RKO (cell line): ENCODE measurements around the gene TAS1R3.
"Not testable (repeated sequence)": the region's sequence is repeated elsewhere in the genome, so short reads cannot be mapped to it uniquely, and the experiment has no call there.

Experiments used
- DNase-seq: peaks from one replicate; pipeline ENCODE4 v3.0.0-alpha.2; 2016; ENCODE audit warnings: low spot score

Gene TAS1R3

DNA sequence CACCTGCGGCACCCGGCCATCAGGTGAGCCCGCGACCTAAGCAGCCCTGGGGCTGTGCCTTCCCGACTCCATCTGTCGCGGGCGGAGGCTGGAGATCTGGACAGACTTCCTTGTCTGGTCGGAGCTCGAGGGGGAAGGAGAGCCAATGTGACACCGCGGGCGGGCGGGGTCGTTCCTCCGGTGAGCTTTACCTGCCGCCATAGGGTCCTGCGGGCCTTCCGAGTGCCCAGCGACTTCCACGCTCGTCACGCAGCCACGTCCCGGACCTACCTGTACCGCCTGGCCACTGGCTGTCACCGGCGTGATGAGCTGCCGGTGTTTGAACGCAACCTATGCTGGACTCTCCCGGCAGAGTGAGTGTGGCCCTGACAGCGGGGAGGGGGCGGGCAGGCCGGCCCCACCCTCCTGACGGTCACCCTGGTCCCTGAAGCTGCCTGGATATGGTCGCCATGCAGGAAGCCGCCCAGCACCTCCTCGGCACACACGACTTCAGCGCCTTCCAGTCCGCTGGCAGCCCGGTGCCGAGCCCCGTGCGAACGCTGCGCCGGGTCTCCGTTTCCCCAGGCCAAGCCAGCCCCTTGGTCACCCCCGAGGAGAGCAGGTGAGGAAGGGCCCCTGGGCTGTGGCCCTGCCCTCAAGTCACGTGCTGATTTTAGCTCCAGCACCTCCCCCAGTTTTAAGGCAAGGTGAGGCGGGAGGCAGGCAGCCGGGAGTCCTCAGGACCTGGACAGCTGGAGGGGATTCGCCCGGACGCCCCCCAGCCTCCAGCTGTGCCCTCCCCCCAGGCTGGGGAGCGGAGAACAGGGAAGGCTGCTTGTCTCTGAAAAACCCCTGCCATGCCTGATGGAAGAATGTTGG lies 21.6 kb upstream of the TAS1R3 start:
- no peak for DNase-seq

DNA sequence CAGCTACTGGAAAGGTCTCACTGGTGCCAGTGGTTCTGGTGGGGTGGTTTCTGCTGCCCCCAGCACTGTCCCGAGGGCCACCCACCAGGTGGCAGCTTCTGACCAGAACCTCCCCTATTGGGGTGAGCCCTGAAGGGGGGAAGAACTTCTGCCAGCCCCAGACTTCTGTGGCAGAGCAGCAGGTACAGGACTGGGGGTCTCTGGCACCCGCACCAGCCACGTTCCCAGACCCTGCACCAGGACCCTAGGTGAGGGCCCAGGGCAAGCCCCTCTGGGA lies 21.0 kb upstream of the TAS1R3 start:
- no peak for DNase-seq

DNA sequence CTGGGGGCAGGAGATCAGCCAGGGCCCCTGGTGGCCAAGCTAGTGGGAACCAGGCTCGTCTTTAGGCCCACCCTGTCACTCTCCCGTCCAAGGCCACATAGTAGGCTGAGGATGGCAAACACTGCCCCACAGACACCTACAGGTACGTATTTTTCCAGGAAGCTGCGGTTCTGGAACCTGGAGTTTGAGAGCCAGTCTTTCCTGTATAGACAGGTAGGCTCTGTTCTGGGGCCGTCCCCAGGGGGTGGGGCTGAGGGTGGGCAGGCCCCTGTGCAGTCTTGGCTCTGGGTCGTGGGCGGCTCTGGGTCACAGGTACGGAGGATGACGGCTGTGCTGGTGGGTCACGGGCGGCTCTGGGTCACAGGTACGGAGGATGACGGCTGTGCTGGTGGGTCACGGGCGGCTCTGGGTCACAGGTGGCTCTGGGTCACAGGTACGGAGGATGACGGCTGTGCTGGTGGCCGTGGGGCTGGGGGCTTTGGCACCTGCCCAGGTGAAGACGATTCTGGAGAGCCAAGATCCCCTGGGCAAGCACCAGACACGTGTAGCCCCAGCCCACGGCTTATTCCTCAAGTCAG lies 20.5 kb upstream of the TAS1R3 start:
- no peak for DNase-seq

DNA sequence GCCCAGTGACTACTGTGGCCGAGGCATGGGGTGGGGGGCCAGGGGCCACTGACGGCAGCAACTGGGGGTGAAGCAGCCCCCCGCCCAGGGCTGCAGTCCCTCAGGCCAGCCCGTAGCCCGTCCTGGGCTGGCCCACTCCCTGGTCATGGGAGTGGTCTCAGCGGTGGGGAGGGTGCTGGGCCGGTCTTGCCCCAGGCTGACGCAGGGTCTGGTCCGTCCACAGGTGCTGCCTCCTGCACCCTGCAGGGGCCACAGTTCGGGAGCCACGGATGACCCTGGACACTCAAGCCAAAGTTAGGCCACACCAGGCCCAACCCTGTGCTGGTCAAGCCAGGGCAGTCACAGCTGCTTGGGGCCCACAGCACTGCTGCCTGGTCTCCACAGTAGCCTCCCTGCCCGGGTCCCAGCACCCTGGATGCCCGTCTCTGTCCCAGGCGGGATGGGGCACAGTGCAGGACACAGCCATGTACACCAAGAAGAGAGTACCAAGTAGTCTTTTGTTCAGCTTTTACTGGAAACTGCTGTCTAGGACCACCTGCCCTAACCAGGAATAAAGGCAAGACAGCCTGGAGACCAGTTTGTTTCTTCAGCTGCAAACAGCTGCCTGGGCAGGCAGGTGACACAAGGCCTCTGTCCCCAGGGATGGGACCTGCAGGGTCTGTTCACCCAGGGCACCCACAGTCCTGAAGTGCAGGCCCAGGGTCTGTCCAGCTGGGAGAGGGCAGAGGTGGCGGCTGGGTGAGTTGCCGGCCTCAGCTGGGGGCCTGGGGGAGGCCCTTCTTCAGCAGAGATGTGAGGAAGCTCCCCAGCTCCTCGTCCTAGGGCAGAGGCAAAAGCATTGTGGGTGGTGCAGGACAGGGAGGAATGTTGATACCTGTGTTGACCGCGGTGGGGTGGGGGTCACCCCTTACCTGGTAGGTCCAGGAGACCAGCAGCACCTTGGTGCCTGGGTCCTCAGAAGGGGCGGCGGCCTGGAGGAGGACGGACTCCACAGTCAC lies 19.7 kb upstream of the TAS1R3 start:
- no peak for DNase-seq

DNA sequence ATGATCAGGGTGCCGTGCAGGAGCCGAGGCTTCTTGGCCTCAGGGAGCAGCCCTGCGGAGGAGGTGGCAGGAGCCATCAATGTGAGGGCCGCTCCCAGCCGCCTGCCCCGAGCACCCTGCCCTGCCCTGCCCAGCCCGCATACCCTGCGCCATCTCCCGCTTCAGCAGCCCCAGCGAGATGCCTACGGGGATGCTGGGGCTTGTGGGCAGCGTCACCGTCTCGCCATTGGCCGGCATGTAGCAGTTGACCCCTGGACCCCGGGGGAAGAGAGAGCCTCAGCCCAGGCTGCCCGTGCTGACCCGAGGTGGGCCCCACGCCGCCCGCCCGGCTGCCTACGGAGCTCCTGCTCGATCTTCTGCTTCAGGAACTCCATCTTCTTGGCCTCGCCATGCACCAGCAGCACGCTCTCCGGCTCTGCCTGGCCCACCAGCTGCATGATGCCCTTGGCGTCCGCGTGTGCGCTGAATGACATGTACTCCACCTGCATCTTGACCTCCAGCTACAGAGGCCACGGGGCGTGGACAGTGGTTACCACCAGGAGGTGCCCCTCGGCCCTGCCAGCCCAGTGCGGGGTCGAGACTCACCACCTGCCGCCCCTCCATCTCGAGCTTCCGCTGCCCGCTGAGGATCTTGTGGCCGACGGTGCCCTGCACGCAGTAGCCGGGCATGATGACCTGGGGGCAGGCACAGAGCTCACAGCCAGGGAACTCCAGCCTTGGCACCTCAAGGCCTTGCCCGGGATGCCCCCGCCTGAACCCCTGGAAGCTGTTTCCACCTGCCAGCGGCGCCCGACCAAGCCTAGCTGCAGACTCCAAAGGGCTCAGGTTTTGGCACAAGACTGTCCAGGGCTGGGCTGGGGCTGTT lies 18.4 kb upstream of the TAS1R3 start:
- DNase-seq = no peak

DNA sequence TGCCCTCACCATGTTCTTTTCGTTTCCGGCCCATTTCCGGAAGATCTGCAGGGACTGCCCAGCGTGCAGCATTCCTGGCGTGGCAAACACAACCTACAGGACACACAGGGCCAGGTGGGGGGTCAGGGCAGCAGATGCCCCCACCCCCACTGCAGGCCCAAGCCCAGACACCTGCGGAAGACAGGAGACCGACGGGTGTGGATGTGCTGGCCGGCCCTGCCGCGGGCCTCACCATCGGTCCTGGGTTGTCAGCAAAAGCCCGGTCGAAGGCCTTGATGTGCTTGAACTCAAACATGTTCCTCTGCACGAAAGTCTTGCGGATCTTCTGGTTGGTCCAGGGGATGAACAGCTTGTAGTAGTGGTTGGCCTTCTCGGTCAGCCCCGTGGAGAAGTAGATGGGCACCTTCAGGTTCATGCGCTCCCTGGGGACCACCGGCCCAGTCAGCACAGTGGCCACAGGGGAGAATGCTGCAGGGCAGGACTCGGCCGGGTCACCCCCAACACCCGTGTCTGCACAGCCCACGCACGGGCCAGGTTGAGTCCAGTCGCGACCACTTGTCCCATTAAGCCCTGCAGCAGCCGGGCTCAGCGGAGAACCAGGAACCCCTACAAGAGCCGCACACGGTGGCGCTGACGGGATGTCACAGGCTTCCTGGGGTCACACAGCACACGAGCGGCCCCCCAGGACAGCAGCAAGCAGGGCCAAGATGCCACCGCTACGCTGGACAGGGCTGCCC lies 17.4 kb upstream of the TAS1R3 start:
- no peak for DNase-seq

DNA sequence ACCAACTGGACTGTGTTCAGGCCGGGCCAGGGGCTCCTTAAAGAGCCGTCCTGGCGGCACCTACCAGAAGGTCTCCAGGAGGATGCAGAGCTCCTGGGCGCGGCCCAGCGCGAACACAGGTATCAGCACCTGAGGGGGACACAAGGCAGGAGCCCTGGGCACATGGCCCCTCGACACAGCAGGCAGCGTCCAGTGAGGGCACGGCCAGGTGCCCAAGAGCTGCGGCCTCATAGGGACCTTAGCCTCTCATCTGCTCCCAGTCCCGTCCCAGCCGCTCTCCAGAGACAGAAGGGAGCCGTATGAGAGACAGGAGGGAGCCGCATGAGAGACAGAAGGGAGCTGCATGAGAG lies 16.9 kb upstream of the TAS1R3 start:
- DNase-seq = no peak

DNA sequence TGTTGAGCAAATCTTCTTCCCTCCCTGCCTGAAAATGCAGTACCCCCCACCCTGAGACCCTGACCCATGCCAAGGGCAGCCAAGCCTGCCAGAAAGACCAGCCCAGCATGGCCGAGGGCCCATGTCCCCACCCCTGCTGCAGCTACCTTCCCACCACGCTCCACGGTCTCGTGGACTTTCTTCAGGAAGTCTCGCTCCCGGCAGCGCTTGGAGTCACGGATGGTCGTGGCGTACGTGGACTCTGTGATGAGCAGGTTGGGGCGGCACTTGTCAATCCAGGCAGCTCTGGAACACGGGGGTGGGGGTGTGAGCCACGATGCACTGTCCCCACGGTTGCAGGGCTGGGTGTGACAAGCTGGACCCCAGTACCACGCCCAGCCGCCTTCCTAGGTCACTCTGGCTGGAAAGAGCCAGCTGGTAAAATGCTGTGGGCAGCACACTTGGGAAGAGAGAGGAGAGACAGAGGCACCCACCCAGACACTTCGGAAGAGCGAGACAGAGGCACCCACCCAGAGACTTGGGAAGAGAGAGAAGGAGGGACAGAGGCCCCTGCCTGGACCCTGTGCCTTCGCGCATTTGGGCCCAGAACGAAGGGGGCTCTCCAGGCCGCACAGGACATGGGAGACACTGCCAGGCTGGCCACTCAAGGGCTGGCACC lies 16.3 kb upstream of the TAS1R3 start:
- no peak for DNase-seq

DNA sequence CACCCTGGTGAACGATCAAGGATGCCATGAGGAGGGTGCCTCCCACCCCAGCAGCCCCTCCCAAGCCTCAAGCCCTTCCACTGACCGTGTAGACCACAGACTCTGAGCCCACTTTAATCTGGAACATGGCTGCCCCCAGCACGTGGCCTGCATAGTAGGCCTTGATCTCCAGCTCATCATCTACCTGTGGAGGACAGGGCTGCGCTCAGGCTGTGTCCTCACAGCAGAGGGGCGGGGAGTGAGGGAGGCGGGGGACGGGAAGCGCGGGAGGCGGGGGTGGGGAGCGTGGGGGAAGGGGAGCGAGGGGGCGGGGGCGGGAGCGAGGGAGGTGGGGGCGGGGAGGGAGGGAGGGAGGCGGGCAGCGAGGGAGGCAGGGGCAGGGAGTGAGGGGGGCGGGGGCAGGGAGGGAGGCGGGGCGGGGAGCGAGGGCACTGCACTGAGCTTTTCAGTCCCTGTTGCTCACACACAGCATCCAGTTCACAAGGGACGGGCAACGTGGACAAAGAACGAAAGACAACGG lies 15.6 kb upstream of the TAS1R3 start:
- DNase-seq = no peak

DNA sequence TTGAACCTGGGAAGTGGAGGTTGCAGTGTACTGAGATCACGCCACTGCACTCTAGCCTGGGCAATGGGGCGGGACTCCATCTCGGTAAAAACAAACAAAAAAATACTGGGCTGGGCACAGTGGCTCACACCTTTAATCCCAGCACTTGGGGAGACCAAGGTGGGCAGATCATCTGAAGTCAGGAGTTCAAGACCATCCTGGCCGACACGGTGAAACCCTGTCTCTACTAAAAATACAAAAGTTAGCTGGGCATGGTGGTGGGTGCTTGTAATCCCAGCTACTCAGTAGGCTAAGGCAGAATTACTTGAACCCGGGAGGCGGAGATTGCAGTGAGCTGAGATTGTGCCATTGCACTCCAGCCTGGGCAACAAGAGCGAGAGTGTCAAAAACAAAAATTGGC lies 14.9 kb upstream of the TAS1R3 start:
- not testable (repeated sequence) for DNase-seq

DNA sequence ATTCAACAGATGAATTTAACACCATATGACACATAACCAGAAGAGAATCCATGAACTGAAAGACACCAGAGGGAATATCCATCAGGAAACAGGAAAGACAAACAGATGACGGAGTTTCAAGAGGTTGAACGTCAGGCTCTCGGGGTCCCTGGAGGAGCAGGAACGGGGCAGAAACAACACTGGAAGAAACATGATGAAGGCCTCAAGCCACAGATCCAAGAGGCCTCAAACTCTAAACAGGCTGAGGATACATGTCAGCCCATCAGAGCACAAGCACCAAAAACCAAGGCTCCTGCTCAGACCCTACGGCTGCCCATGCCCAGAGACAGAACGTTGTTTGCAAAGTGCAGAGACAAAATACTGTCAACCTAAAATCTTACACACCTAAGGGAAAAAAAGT lies 13.7 kb upstream of the TAS1R3 start:
- no peak for DNase-seq

DNA sequence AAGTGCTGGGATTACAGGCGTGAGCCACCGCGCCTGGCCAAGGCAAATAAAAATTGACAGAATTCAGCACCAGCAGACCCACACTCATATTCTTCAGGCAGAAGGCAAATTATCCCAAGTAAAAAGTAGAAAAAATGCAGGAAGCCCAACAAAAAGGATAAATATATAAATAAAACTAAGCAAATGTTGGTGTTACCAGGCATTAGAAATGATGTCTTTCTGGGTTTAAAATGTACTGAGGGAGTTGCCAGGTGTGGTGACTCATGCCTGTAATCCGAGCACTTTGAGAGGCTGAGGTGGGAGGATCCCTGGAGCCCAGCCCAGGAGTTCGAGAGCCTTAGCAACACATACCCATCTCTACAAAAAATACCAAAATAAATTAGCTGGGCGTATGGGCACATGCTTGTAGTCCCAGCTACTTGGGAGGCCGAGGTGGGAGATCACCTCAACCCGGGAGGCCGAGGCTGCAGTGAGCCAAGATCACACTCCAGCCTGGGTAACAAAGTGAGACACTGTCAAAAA lies 12.9 kb upstream of the TAS1R3 start:
- DNase-seq = peak; percentile 82

DNA sequence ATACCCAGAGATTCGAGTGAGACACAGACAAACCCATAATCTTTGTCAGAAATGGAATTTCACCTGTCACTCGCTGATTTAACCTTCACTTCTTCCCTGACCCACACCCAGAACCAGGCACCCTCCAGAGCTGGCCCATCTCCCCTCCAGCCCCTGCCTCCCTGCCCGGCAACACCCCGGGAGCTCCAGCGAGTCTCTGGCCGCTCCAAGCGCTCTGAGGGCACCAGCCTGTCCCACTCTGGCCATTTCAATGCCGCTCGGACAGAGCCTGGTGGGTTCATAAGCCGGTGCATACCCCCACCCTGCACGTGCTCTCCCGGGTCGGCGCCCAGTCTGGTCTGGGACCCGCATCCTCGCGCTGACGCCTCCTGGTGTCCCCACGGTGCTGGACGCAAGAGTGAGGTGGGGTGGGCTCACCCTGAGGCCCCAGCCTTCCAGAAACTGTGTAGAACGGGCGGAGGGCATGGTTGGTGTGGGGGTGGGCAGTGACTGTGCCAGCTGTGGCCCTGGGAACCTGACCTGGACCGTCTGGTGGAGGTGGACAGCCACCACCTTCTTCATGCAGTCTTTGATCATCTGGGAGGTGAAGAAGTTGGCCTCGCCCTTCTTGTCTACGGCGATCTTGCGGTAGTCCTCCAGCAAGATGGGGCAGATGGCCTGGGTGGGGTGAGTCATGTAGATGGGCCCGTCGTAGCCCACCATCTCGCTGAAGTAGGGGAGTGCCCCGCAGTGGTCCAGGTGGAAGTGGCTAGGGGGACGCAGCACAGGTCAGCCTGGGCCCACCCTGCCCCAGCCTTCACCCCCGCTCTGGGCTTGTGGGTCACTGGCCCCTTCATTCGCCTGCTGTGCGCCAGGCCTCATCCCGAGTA lies 12.1 kb upstream of the TAS1R3 start:
- no peak for DNase-seq

DNA sequence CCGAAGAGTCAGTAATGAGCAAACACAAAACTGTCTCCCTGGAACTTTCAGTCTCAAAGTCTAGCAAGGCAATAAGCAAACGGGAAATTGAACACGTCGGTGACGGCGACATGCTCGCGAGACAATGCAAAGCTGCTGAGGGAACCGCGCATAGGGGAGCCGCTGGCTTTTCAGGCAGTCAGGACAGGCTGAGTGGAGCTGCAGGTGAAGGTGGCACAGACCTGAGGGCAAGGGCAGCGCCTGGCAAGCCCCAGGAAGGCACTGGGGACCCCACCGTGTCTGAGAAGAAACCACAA lies 11.5 kb upstream of the TAS1R3 start:
- DNase-seq = no peak

DNA sequence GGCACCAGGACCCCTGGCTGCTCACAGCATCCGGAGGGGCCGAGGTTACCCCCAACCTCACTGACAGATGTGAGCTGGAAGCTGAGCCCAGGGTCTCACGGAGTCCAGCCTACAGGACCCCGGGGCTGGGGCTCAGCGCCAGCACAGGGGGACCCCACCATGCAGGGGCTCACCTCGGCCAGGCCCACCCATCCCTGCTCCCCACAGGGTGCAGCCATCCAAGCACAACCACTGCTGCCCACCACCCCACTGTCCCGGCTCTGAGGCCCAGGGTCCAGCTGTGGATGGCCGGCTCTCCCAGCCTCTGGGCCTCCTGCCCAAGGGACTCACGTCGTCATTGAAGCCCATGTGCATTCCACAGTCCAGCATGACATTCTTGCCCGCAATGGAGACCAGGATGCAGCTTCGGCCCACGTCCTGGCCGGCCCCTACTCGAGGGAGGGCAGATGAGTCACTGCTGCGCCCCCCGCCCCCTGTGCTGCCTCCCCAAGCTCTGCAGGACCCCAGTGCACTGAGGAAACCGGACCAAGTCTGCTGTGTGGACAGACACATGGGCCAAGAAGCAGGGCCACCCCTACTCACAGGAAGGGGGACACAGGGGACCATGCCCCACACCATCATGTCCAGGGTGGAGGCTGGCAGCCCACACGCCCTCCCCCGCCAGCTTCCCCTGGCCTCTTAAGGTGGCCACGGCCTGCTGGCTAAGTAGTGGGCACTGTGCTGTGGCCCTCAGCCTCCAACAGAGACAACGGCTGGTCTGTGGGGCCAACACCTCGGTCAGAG lies 10.2 kb upstream of the TAS1R3 start:
- DNase-seq = no peak

DNA sequence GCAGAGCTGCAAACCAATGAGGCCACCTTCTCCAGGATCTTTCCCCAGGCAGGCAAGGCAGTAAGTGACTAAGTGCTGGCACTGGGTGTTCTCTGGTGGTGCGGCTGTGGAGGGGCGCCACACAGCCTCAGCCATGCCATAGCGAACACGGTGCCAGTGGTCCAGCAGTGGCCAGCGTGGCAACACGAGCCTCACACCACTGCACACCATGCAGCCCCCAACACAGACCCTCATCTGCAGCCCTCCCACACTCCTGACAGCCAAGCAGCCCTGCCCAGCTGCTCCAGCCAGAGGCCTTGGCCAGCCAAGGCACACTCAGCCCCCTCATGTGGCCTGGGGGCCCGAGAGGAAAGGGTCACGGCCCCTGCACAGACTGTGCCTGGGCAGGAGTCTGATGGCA lies 9.6 kb upstream of the TAS1R3 start:
- no peak for DNase-seq

DNA sequence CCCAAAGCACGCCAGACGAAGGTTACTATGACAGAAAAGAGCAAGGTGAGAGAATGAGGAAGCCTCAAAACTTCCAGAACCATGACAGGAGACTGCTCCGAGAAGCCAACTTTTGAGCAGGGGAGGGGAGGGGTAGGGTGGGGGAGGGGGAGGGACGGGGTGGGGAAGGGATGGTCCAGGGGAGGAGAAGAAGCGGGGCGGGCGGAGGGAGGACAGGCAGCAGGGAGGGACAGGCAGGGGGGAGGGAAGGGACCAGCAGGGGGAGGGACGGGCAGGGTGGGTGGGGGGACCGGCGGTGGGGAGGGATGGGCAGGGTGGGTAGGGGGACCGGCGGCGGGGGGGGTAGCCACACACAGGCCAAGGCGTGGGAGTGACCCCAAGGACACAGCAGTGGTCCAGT lies 8.7 kb upstream of the TAS1R3 start:
- DNase-seq = no peak

DNA sequence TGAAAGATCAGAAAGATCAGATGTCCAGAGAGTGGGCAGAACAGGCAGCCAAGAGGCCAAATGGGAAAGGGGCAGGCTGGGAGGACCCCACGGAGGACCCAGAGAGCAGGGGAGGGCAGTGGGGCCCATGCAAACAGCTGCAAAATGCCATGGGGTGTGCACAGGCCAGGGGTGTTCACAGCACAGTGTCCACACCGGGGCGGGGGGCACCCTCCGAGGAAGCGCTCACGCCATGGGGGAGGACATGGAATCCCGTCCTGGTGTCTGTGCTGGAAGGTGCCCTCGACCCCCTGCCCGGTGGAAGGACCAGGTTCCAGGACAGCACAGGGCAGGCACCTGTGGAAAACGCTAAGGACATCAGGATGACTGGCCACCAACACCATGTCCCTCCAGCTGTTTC lies 8.1 kb upstream of the TAS1R3 start:
- DNase-seq = no peak

DNA sequence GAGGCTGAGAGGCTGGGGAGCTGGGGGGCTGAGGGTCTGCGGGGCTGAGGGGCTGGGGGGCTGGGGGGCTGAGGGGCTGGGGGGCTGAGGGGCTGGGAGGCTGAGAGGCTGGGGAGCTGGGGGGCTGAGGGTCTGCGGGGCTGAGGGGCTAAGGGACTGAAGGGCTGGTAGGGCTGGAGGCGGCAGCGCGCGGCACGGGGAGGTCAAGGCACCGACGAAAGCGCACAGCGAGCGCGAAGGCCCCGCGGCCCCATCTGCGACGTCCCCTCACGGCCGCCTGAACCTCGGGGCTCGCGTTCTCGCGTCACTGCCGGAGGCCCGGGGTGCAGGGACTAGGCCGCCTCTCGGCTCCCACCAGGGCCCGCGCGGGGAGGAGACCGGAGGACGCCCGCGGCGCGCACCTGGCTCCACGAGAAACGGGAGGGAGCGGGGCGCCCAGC lies 7.0 kb upstream of the TAS1R3 start:
- peak; percentile 54 for DNase-seq
